H1 (cell line): ENCODE results near the gene FAM13C. TPM values are rescaled to one million over a fixed set of nuclear protein-coding genes. Genes with fewer than 3 reads are reported as not detected.

Source experiments
- BACH1 ChIP-seq: IDR thresholded peaks from 2 replicates; pipeline ENCODE4 v1.6.1; 2012; ENCODE audit warnings: low read length, improper control_type of control experiment
- CHD1 ChIP-seq: IDR thresholded peaks from 2 replicates; pipeline ENCODE4 v1.6.1; 2012; ENCODE audit warnings: low read depth, low read length, improper control_type of control experiment
- CTCF ChIP-seq, 3 experiments: IDR thresholded peaks; 1 replicate in 2 of 3; 2 replicates in 1 of 3; pipeline versions ENCODE4 v1.5.1 to v1.6.1; 2011; ENCODE audit warnings: low read length in 3 of 3, mild to moderate bottlenecking in 3 of 3, inconsistent platforms in 2 of 3, low read depth in 1 of 3, moderate library complexity in 1 of 3; ENCODE audit not compliant: insufficient read depth in 1 of 3; ENCODE audit errors: control extremely low read depth in 1 of 3
- FOSL1 ChIP-seq: IDR thresholded peaks from 2 replicates; pipeline ENCODE4 v1.6.1; 2011; ENCODE audit warnings: mild to moderate bottlenecking, low read depth, low read length, moderate library complexity; ENCODE audit not compliant: insufficient read depth
- NRF1 ChIP-seq: IDR thresholded peaks from 2 replicates; pipeline ENCODE4 v1.6.1; 2011; ENCODE audit warnings: mild to moderate bottlenecking, low read depth, low read length, improper control_type of control experiment
- SAP30 ChIP-seq: fragments of 300-600 bp; sonication (generic); IDR thresholded peaks from 2 replicates; pipeline ENCODE4 v1.7.1; 2012; ENCODE audit warnings: low read length, moderate library complexity, mild to moderate bottlenecking, inconsistent platforms; ENCODE audit not compliant: insufficient read depth, insufficient replicate concordance
- USF2 ChIP-seq: IDR thresholded peaks from 2 replicates; pipeline ENCODE4 v1.6.1; 2011; ENCODE audit warnings: low read length, improper control_type of control experiment
- polyA plus RNA-seq, 7 experiments: library from polyadenylated mRNA; depleted of rRNA in 3 of 7; stranded (reverse) in 5 of 7; unstranded in 2 of 7; fragments of >200 nt in 5 of 7; fragments of 200-250 nt in 2 of 7; gene quantifications; 1 replicate in 5 of 7; 2 replicates in 1 of 7; 4 replicates in 1 of 7; pipeline versions ENCODE4 v1.2.1 to v1.2.3, GENCODE V29; 2011 to 2013; ENCODE audit warnings: missing spikeins in 2 of 7, mixed read lengths in 2 of 7
- total RNA-seq: library from RNA; stranded (reverse); fragmentation: NEBNext Ultra II Directional; extraction: Animal tissue kit (Norgen Biotek cat#: 25700); gene quantifications from 2 replicates; pipeline ENCODE4 v1.2.1, GENCODE V29; 2021
- TF ChIP-seq, protein P1 (sequence below): fragments of 300-600 bp; sonication (generic); IDR thresholded peaks from 2 replicates; pipeline ENCODE4 v1.7.1; 2012; ENCODE audit warnings: low read length, moderate library complexity, mild to moderate bottlenecking, inconsistent platforms; ENCODE audit not compliant: insufficient replicate concordance

FAM13C gene
- total and polyA plus RNA-seq, 2 of the 8 experiments (the other 6 are each of a cell fraction or from before 2014, with no cell fraction given): 0.56 to 0.62 TPM

GRCh38 chr10:59322131-59322530 lies 40.2 kb downstream of the FAM13C start (continued):
- TF ChIP-seq, protein P1, sequence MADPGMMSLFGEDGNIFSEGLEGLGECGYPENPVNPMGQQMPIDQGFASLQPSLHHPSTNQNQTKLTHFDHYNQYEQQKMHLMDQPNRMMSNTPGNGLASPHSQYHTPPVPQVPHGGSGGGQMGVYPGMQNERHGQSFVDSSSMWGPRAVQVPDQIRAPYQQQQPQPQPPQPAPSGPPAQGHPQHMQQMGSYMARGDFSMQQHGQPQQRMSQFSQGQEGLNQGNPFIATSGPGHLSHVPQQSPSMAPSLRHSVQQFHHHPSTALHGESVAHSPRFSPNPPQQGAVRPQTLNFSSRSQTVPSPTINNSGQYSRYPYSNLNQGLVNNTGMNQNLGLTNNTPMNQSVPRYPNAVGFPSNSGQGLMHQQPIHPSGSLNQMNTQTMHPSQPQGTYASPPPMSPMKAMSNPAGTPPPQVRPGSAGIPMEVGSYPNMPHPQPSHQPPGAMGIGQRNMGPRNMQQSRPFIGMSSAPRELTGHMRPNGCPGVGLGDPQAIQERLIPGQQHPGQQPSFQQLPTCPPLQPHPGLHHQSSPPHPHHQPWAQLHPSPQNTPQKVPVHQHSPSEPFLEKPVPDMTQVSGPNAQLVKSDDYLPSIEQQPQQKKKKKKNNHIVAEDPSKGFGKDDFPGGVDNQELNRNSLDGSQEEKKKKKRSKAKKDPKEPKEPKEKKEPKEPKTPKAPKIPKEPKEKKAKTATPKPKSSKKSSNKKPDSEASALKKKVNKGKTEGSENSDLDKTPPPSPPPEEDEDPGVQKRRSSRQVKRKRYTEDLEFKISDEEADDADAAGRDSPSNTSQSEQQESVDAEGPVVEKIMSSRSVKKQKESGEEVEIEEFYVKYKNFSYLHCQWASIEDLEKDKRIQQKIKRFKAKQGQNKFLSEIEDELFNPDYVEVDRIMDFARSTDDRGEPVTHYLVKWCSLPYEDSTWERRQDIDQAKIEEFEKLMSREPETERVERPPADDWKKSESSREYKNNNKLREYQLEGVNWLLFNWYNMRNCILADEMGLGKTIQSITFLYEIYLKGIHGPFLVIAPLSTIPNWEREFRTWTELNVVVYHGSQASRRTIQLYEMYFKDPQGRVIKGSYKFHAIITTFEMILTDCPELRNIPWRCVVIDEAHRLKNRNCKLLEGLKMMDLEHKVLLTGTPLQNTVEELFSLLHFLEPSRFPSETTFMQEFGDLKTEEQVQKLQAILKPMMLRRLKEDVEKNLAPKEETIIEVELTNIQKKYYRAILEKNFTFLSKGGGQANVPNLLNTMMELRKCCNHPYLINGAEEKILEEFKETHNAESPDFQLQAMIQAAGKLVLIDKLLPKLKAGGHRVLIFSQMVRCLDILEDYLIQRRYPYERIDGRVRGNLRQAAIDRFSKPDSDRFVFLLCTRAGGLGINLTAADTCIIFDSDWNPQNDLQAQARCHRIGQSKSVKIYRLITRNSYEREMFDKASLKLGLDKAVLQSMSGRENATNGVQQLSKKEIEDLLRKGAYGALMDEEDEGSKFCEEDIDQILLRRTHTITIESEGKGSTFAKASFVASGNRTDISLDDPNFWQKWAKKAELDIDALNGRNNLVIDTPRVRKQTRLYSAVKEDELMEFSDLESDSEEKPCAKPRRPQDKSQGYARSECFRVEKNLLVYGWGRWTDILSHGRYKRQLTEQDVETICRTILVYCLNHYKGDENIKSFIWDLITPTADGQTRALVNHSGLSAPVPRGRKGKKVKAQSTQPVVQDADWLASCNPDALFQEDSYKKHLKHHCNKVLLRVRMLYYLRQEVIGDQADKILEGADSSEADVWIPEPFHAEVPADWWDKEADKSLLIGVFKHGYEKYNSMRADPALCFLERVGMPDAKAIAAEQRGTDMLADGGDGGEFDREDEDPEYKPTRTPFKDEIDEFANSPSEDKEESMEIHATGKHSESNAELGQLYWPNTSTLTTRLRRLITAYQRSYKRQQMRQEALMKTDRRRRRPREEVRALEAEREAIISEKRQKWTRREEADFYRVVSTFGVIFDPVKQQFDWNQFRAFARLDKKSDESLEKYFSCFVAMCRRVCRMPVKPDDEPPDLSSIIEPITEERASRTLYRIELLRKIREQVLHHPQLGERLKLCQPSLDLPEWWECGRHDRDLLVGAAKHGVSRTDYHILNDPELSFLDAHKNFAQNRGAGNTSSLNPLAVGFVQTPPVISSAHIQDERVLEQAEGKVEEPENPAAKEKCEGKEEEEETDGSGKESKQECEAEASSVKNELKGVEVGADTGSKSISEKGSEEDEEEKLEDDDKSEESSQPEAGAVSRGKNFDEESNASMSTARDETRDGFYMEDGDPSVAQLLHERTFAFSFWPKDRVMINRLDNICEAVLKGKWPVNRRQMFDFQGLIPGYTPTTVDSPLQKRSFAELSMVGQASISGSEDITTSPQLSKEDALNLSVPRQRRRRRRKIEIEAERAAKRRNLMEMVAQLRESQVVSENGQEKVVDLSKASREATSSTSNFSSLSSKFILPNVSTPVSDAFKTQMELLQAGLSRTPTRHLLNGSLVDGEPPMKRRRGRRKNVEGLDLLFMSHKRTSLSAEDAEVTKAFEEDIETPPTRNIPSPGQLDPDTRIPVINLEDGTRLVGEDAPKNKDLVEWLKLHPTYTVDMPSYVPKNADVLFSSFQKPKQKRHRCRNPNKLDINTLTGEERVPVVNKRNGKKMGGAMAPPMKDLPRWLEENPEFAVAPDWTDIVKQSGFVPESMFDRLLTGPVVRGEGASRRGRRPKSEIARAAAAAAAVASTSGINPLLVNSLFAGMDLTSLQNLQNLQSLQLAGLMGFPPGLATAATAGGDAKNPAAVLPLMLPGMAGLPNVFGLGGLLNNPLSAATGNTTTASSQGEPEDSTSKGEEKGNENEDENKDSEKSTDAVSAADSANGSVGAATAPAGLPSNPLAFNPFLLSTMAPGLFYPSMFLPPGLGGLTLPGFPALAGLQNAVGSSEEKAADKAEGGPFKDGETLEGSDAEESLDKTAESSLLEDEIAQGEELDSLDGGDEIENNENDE: no peak
- TF ChIP-seq CHD1: no peak
- TF ChIP-seq BACH1: no peak
- no peak for TF ChIP-seq USF2
- TF ChIP-seq SAP30: no peak
- no peak for TF ChIP-seq NRF1
- no peak for TF ChIP-seq FOSL1
- no peak for TF ChIP-seq CTCF (IDR thresholded peaks at IDR 0.05; ENCODE audit: control extremely low read depth in 1 of 3, insufficient read depth in 1 of 3, low read depth in 1 of 3, low read length in 3 of 3)
